WTC11 (cell line): ENCODE measurements around the gene GPR137B. TPM values are rescaled to one million over a fixed set of nuclear protein-coding genes. Genes with fewer than 3 reads are reported as not detected.

Experiments
- ATAC-seq: fragments of 200-7000 bp; cut with Tn5 transposase; 2 replicates; pipeline ENCODE4 v1.10.0; 2021; ENCODE audit warnings: mild to moderate bottlenecking, moderate library complexity
- CTCF ChIA-PET: fragments of 300-600 bp; sonication (Branson Sonifier 250); formaldehyde crosslinking; loops from one replicate; lab custom pipeline; 2021; ENCODE audit warnings: antibody characterized with exemption; lab: Charles Lee
- POLR2A ChIA-PET: fragments of 350-600 bp; sonication (Branson Sonifier 250); formaldehyde crosslinking; loops from one replicate; lab custom pipeline; 2021; ENCODE audit warnings: antibody characterized with exemption; lab: Charles Lee
- DNase-seq: peaks from one replicate; pipeline ENCODE4 v3.0.0; 2021; ENCODE audit warnings: low spot score
- H3K27ac Mint-ChIP-seq: 2 replicates; pipeline ENCODE4 v1.8.0; 2021; ENCODE audit warnings: mixed read lengths
- H3K27me3 Mint-ChIP-seq: 2 replicates; pipeline ENCODE4 v1.8.0; 2021; ENCODE audit warnings: low read depth, mild to moderate bottlenecking, moderate library complexity, mixed read lengths
- H3K36me3 Mint-ChIP-seq: 2 replicates; pipeline ENCODE4 v1.8.0; 2021; ENCODE audit warnings: mixed read lengths
- H3K4me1 Mint-ChIP-seq: 2 replicates; pipeline ENCODE4 v1.8.0; 2022; ENCODE audit warnings: mixed read lengths
- H3K4me3 Mint-ChIP-seq: 2 replicates; pipeline ENCODE4 v1.8.0; 2021; ENCODE audit warnings: mild to moderate bottlenecking, moderate library complexity, mixed read lengths
- H3K9me3 Mint-ChIP-seq: 2 replicates; pipeline ENCODE4 v1.8.0; 2021; ENCODE audit warnings: mixed read lengths
- ATF1 ChIP-seq: sonication (generic); formaldehyde crosslinking; IDR thresholded peaks from 2 replicates; pipeline ENCODE4 v1.8.1; 2023; ENCODE audit warnings: mild to moderate bottlenecking, moderate library complexity, missing genetic modification reagents
- ATF2 ChIP-seq: sonication (generic); formaldehyde crosslinking; IDR thresholded peaks from 2 replicates; pipeline ENCODE4 v1.8.1; 2022; ENCODE audit warnings: low read depth, missing genetic modification reagents, borderline replicate concordance
- CBFB ChIP-seq: sonication (generic); formaldehyde crosslinking; IDR thresholded peaks from 2 replicates; pipeline ENCODE4 v1.8.1; 2022; ENCODE audit warnings: mild to moderate bottlenecking, low read depth, missing genetic modification reagents
- CTCF ChIP-seq: fragments of 200-600 bp; IDR thresholded peaks from 2 replicates; pipeline ENCODE4 v1.8.0; 2022; ENCODE audit warnings: antibody characterized with exemption
- ESRRA ChIP-seq: sonication (generic); formaldehyde crosslinking; IDR thresholded peaks from 2 replicates; pipeline ENCODE4 v1.8.1; 2022; ENCODE audit warnings: mild to moderate bottlenecking, missing genetic modification reagents, borderline replicate concordance
- FOXJ3 ChIP-seq: sonication (generic); formaldehyde crosslinking; IDR thresholded peaks from 2 replicates; pipeline ENCODE4 v1.9.0; 2021; ENCODE audit warnings: missing genetic modification reagents, mild to moderate bottlenecking, borderline replicate concordance
- FOXP1 ChIP-seq: sonication (generic); formaldehyde crosslinking; IDR thresholded peaks from 2 replicates; pipeline ENCODE4 v1.8.0; 2022; ENCODE audit warnings: missing genetic modification reagents, mild to moderate bottlenecking, moderate library complexity, borderline replicate concordance
- HMGXB4 ChIP-seq: sonication (generic); formaldehyde crosslinking; IDR thresholded peaks from 2 replicates; pipeline ENCODE4 v1.8.1; 2023; ENCODE audit warnings: mild to moderate bottlenecking, moderate library complexity, missing genetic modification reagents
- KAT7 ChIP-seq: sonication (generic); formaldehyde crosslinking; IDR thresholded peaks from 2 replicates; pipeline ENCODE4 v1.8.1; 2023; ENCODE audit warnings: missing genetic modification reagents, mild to moderate bottlenecking, borderline replicate concordance
- TCF7 ChIP-seq: sonication (generic); formaldehyde crosslinking; IDR thresholded peaks from 2 replicates; pipeline ENCODE4 v1.8.0; 2022; ENCODE audit warnings: mild to moderate bottlenecking, low read depth, missing genetic modification reagents, moderate library complexity
- USF2 ChIP-seq: sonication (generic); formaldehyde crosslinking; IDR thresholded peaks from 2 replicates; pipeline ENCODE4 v1.8.1; 2023; ENCODE audit warnings: mild to moderate bottlenecking, missing genetic modification reagents, moderate library complexity
- ZNF317 ChIP-seq: sonication (generic); formaldehyde crosslinking; IDR thresholded peaks from 2 replicates; pipeline ENCODE4 v1.8.1; 2023; ENCODE audit warnings: low read depth, mild to moderate bottlenecking, moderate library complexity, missing genetic modification reagents, borderline replicate concordance
- total RNA-seq: library from RNA; stranded (reverse); gene quantifications from 3 replicates; pipeline ENCODE4 v1.2.3, GENCODE V29; 2021
- TF ChIP-seq, protein P1 (sequence below): fragments of 250-450 bp; sonication (Bioruptor Pico); conservative IDR thresholded peaks from 2 replicates; pipeline ENCODE4 v1.9.0; 2021; ENCODE audit warnings: mild to moderate bottlenecking

Gene GPR137B
- total RNA-seq, 1 experiment from 2014 or later, result 6.3 TPM

- Mint-ChIP-seq H3K27ac (no peak overlapping the region), H3K4me3 (peak overlapping the region; percentile 41; the same call in 1 of the 2 replicates), H3K4me1 (peaks cover 13% of the 10 kb centered on the region), H3K9me3 (no peaks in the 10 kb centered on the region), H3K36me3 (no peaks in the 10 kb centered on the region), H3K27me3 (peaks cover 3% of the 10 kb centered on the region; the same call in 1 of the 2 replicates)
- no peak for ATAC-seq
- no peak for DNase-seq
- ChIA-PET POLR2A (interaction anchor here (0.9 kb wide), 1 partner anchor 10 kb away, joined by 3 read pairs; no protein-coding TSS in a partner anchor), CTCF (interaction anchor here (0.7 to 1.2 kb wide), 5 partner anchors 30 to 429 kb away, joined by 3 to 4 read pairs (median 3); no protein-coding TSS in a partner anchor)
- TF ChIP-seq FOXJ3 (CRISPR knock-in tag), result no peak
- TF ChIP-seq USF2 (CRISPR knock-in tag), result no peak
- TF ChIP-seq ESRRA (CRISPR knock-in tag), result no peak
- TF ChIP-seq TCF7 (CRISPR knock-in tag), result no peak
- TF ChIP-seq ATF2, result no peak
Measured at GRCh38 chr1:236102611-236103010, 39.7 kb upstream of the GPR137B start.

DNA sequence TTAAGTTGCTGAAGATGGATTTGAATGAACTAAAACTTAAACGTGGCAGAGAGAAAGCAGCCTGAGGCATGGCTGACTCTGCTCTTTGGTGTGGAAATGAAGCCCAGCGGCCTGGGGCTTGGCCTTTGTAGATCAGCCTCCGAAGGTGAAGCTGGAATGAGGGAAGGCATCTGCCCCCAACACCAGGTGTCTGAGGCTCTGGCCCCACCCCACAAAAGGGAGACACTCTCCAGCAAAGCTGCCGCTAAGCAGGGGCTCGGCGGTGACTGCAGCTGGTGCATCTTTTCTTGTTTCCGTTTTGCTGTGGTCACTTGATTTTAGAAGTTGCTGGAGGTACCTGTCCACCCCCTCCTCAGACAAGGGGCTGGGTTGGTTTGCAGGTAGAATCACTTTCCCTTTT lies 39.3 kb upstream of the GPR137B start:
- Mint-ChIP-seq H3K27me3 (peaks cover 3% of the 10 kb centered on the region; the same call in 1 of the 2 replicates), H3K4me1 (peaks cover 13% of the 10 kb centered on the region), H3K9me3 (no peaks in the 10 kb centered on the region), H3K27ac (no peak overlapping the region), H3K36me3 (no peaks in the 10 kb centered on the region), H3K4me3 (peak overlapping the region; percentile 41)
- DNase-seq, result peak; percentile 56
- peak; percentile 84 for ATAC-seq
- ChIA-PET POLR2A (interaction anchor here (0.9 kb wide), 1 partner anchor 10 kb away, joined by 3 read pairs; no protein-coding TSS in a partner anchor), CTCF (interaction anchor here (0.7 to 1.2 kb wide), 5 partner anchors 30 to 429 kb away, joined by 3 to 4 read pairs (median 3); no protein-coding TSS in a partner anchor)
- 0 out of 2 replicates have a peak, but pooled peaks have one; percentile 4 for TF ChIP-seq HMGXB4
- TF ChIP-seq TCF7 (CRISPR knock-in tag), result no peak

GRCh38 chr1:236103646-236104218 lies 38.6 kb upstream of the GPR137B start:
- no peaks in the 10 kb centered on the region for H3K36me3 Mint-ChIP-seq
- DNase-seq (peak; percentile 49), ATAC-seq (peak; percentile 61)
- peaks cover 3% of the 10 kb centered on the region; the same call in 1 of the 2 replicates for H3K27me3 Mint-ChIP-seq
- no peak overlapping the region; the same call in 1 of the 2 replicates for H3K4me3 Mint-ChIP-seq
- CTCF ChIA-PET, result interaction anchor here (0.7 to 1.7 kb wide), 8 partner anchors 29 to 431 kb away, joined by 3 to 6 read pairs (median 4); no protein-coding TSS in a partner anchor
- TF ChIP-seq CBFB (CRISPR knock-in tag) (no peak), FOXP1 (CRISPR knock-in tag) (no peak), ATF1 (CRISPR knock-in tag) (no peak), KAT7 (CRISPR knock-in tag) (no peak), CTCF (peak; percentile 63; the same call in 1 of the 2 replicates), ZNF317 (CRISPR knock-in tag) (no peak)
- TF ChIP-seq, protein P1, sequence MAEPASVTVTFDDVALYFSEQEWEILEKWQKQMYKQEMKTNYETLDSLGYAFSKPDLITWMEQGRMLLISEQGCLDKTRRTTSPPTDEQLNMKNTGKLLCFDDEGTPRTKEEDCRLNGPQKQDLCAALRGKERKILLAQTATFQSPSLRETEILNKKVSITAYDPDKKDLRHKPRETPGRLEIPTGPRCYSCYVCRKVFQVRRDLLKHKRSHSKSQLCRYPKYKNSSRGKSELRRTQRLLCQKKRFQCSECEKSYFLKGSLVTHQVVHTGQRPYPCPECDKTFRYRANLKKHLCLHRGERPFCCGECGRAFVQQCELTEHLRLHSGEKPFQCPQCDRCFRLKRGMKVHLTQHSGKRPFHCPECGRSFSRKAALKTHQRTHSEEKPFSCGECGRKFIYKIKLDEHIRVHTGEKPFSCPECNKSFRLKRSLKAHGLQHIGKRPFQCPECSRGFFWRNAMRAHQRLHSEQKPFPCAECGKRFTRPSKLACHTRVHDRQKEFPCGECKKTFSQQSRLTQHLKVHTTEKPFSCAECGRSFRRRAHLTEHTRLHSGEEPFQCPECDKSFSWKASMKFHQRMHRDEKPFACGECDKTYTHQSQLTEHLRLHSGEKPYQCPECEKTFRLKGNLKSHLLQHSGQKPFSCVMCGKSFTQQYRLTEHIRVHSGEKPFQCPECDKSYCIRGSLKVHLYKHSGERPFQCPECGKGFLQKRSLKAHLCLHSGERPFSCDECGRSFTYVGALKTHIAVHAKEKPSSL (CRISPR knock-in tag), result no peak
- POLR2A ChIA-PET, result interaction anchor here (0.9 kb wide), 1 partner anchor 11 kb away, joined by 3 read pairs; no protein-coding TSS in a partner anchor
- H3K9me3 Mint-ChIP-seq, result no peaks in the 10 kb centered on the region
- peaks cover 13% of the 10 kb centered on the region for H3K4me1 Mint-ChIP-seq
- no peak overlapping the region for H3K27ac Mint-ChIP-seq
